H9 (cell line): ENCODE data around the gene PTX3. TPM values are rescaled to one million over a fixed set of nuclear protein-coding genes. Genes with fewer than 3 reads are reported as not detected.
A peak's percentile ranks its signal among the peaks of the same experiment; 100 is the strongest.

ENCODE experiments used
- DNase-seq: peaks from one replicate; pipeline ENCODE4 v3.0.0-alpha.2; 2017
- H2AFZ ChIP-seq: one replicate; pipeline ENCODE4 v1.6.1; 2013; ENCODE audit warnings: mild to moderate bottlenecking, low read length, control low read depth, moderate library complexity
- H2AK5ac ChIP-seq: 2 replicates; pipeline ENCODE4 v1.6.1; 2013; ENCODE audit warnings: low read length, control low read depth, mixed read lengths; ENCODE audit not compliant: insufficient read length
- H2BK120ac ChIP-seq: one replicate; pipeline ENCODE4 v1.6.1; 2013; ENCODE audit warnings: low read depth, mild to moderate bottlenecking, low read length, control low read depth, inconsistent platforms; ENCODE audit not compliant: poor library complexity, severe bottlenecking
- H2BK12ac ChIP-seq: 2 replicates; pipeline ENCODE4 v1.6.1; 2013; ENCODE audit warnings: low read length, control low read depth, mixed read lengths, low read depth; ENCODE audit not compliant: insufficient read length
- H2BK15ac ChIP-seq: 2 replicates; pipeline ENCODE4 v1.6.1; 2013; ENCODE audit warnings: low read depth, low read length, control low read depth
- H2BK20ac ChIP-seq: one replicate; pipeline ENCODE4 v1.6.1; 2013; ENCODE audit warnings: low read depth, mild to moderate bottlenecking, low read length, control low read depth, inconsistent platforms; ENCODE audit not compliant: poor library complexity, severe bottlenecking
- H2BK5ac ChIP-seq: 2 replicates; pipeline ENCODE4 v1.6.1; 2013; ENCODE audit warnings: low read length, control low read depth, mixed read lengths; ENCODE audit not compliant: insufficient read length
- H3K14ac ChIP-seq: 2 replicates; pipeline ENCODE4 v1.6.1; 2013; ENCODE audit warnings: low read length, control low read depth; ENCODE audit not compliant: insufficient read depth
- H3K18ac ChIP-seq: 2 replicates; pipeline ENCODE4 v1.6.1; 2013; ENCODE audit warnings: low read depth, mild to moderate bottlenecking, mixed read lengths, low read length, control low read depth; ENCODE audit not compliant: insufficient read length
- H3K23ac ChIP-seq: 2 replicates; pipeline ENCODE4 v1.6.1; 2013; ENCODE audit warnings: low read length, control low read depth, mixed read lengths, low read depth; ENCODE audit not compliant: insufficient read length
- H3K23me2 ChIP-seq: 2 replicates; pipeline ENCODE4 v1.6.1; 2013; ENCODE audit warnings: low read depth, mild to moderate bottlenecking, mixed read lengths, low read length, control low read depth; ENCODE audit not compliant: insufficient read length, poor library complexity, severe bottlenecking
- H3K27ac ChIP-seq: 2 replicates; pipeline ENCODE4 v1.5.1; 2013; ENCODE audit warnings: low read length, control low read depth, mixed read lengths, low read depth; ENCODE audit not compliant: insufficient read length
- H3K27me3 ChIP-seq: 2 replicates; pipeline ENCODE4 v1.6.1; 2013; ENCODE audit warnings: low read length, control low read depth, inconsistent platforms; ENCODE audit not compliant: insufficient read depth
- H3K4ac ChIP-seq: 2 replicates; pipeline ENCODE4 v1.6.1; 2013; ENCODE audit warnings: low read depth, mild to moderate bottlenecking, control low read depth, inconsistent platforms, low read length, moderate library complexity
- H3K4me1 ChIP-seq: 2 replicates; pipeline ENCODE4 v1.6.1; 2013; ENCODE audit warnings: low read length, control low read depth, inconsistent platforms; ENCODE audit not compliant: insufficient read depth
- H3K4me2 ChIP-seq: 2 replicates; pipeline ENCODE4 v1.6.1; 2013; ENCODE audit warnings: low read length, control low read depth, mixed read lengths; ENCODE audit not compliant: insufficient read length, insufficient read depth
- H3K56ac ChIP-seq: 2 replicates; pipeline ENCODE4 v1.6.1; 2013; ENCODE audit warnings: low read depth, mild to moderate bottlenecking, mixed read lengths, low read length, control low read depth; ENCODE audit not compliant: insufficient read length
- H3K79me1 ChIP-seq: 2 replicates; pipeline ENCODE4 v1.6.1; 2013; ENCODE audit warnings: low read depth, mild to moderate bottlenecking, moderate library complexity, low read length, control low read depth, inconsistent platforms; ENCODE audit not compliant: insufficient read depth, poor library complexity, severe bottlenecking
- H3K79me2 ChIP-seq: 2 replicates; pipeline ENCODE4 v1.6.1; 2013; ENCODE audit warnings: low read length, control low read depth, inconsistent platforms; ENCODE audit not compliant: insufficient read depth
- H3K9ac ChIP-seq: 2 replicates; pipeline ENCODE4 v1.6.1; 2013; ENCODE audit warnings: low read length, control low read depth, mixed read lengths; ENCODE audit not compliant: insufficient read length; ENCODE audit errors: extremely low read depth
- H3K9me3 ChIP-seq: one replicate; pipeline ENCODE4 v1.6.1; 2013; ENCODE audit warnings: low read depth, low read length, inconsistent platforms; ENCODE audit not compliant: control insufficient read depth
- H3T11ph ChIP-seq: one replicate; pipeline ENCODE4 v1.6.1; 2013; ENCODE audit warnings: mild to moderate bottlenecking, low read length, control low read depth, inconsistent platforms
- H4K20me1 ChIP-seq: one replicate; pipeline ENCODE4 v1.6.1; 2013; ENCODE audit not compliant: control insufficient read depth, insufficient read length, insufficient read depth
- H4K5ac ChIP-seq: 2 replicates; pipeline ENCODE4 v1.6.1; 2013; ENCODE audit warnings: low read depth, mild to moderate bottlenecking, mixed read lengths, low read length, control low read depth; ENCODE audit not compliant: insufficient read length
- H4K8ac ChIP-seq: replicated peaks from 2 replicates; pipeline ENCODE4 v1.6.1; 2013; ENCODE audit warnings: low read length, control low read depth, mixed read lengths, low read depth; ENCODE audit not compliant: insufficient read length
- H4K91ac ChIP-seq: 2 replicates; pipeline ENCODE4 v1.6.1; 2013; ENCODE audit warnings: low read depth, mild to moderate bottlenecking, moderate library complexity, mixed read lengths, low read length, control low read depth; ENCODE audit not compliant: insufficient read length
- H3K27ac Mint-ChIP-seq, 3 experiments: 2 replicates in 2 of 3; 3 replicates in 1 of 3; pipeline ENCODE4 v1.8.0; 2020 to 2021; ENCODE audit warnings: mixed read lengths in 3 of 3, mild to moderate bottlenecking in 1 of 3, moderate library complexity in 1 of 3
- H3K27me3 Mint-ChIP-seq: 2 replicates; pipeline ENCODE4 v1.8.0; 2021; ENCODE audit warnings: low read depth, mild to moderate bottlenecking, moderate library complexity, mixed read lengths
- H3K36me3 Mint-ChIP-seq, 3 experiments: 2 replicates in 2 of 3; 3 replicates in 1 of 3; pipeline ENCODE4 v1.8.0; 2020 to 2021; ENCODE audit warnings: low read depth in 3 of 3, mixed read lengths in 3 of 3; ENCODE audit not compliant: insufficient read depth in 1 of 3
- H3K4me1 Mint-ChIP-seq, 2 experiments: 2 replicates each; pipeline ENCODE4 v1.8.0; 2020; ENCODE audit warnings: mixed read lengths in 2 of 2
- H3K4me3 Mint-ChIP-seq, 2 experiments: 2 replicates in 1 of 2; 3 replicates in 1 of 2; pipeline ENCODE4 v1.8.0; 2020 to 2021; ENCODE audit warnings: mild to moderate bottlenecking in 2 of 2, mixed read lengths in 2 of 2, moderate library complexity in 1 of 2
- H3K9me3 Mint-ChIP-seq, 2 experiments: 2 replicates in 1 of 2; 3 replicates in 1 of 2; pipeline ENCODE4 v1.8.0; 2020; ENCODE audit warnings: mild to moderate bottlenecking in 2 of 2, mixed read lengths in 2 of 2, moderate library complexity in 1 of 2
- WGBS: extraction: QIAGEN DNeasy Blood & Tissue Kit; methylation state at CpG from one replicate; pipeline ENCODE4 v1.1.7; 2013; ENCODE audit warnings: missing lambda C conversion rate, low lambda C conversion rate, mixed read lengths; ENCODE audit not compliant: insufficient read length; ENCODE audit errors: extremely low coverage; 5-methylcytosine and 5-hydroxymethylcytosine counted together
- total RNA-seq: library from RNA; stranded (reverse); gene quantifications from 2 replicates; pipeline ENCODE4 v1.2.1, GENCODE V29; 2021
- TF ChIP-seq, protein P1 (sequence below): fragments of 200-600 bp; sonication (generic); conservative IDR thresholded peaks from 3 replicates; pipeline ENCODE4 v1.8.0; 2021; ENCODE audit warnings: antibody characterized with exemption, mild to moderate bottlenecking

The PTX3 gene
- total RNA-seq, 1 experiment from 2014 or later = 0.11 TPM

DNA sequence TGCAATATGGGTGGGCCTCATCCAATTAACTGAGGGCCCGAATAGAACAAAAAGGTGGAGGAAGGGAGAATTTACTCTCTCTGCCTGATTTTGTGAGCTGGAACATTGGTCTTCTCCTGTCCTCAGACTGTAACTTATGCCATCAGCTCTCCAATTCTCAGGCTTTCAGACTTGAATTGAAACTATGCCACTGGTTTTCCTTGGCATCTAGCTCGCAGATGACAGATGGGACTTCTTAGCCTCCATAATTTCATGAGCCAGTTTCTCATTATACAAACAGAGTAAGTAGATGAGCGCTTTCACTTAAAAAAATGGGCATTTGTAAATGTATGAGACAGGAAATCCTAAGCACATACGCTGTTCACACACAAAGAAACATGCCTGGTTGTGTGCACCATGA, 8.7 kb upstream of the PTX3 start:
- Histone ChIP-seq H3K23me2 (no peaks in the 10 kb centered on the region), H2BK15ac (no peak overlapping the region), H4K20me1 (no peaks in the 10 kb centered on the region), H3K4me2 (no peak overlapping the region), H3K79me2 (no peaks in the 10 kb centered on the region), H2AFZ (no peak overlapping the region), H4K5ac (no peak overlapping the region), H3K27me3 (no peaks in the 10 kb centered on the region), H3K4ac (no peak overlapping the region), H3K56ac (no peak overlapping the region), H3K9me3 (no peaks in the 10 kb centered on the region), H3K9ac (no peak overlapping the region), H3K79me1 (no peaks in the 10 kb centered on the region), H2BK12ac (no peak overlapping the region), H3T11ph (no peak overlapping the region), H4K8ac (no peak overlapping the region), H3K4me1 (no peaks in the 10 kb centered on the region), H2BK5ac (no peak overlapping the region), H3K14ac (no peak overlapping the region), H3K18ac (no peak overlapping the region), H2AK5ac (no peak overlapping the region), H2BK120ac (no peak overlapping the region), H2BK20ac (no peak overlapping the region), H4K91ac (no peak overlapping the region), H3K23ac (no peak overlapping the region), H3K27ac (no peak overlapping the region)
- TF ChIP-seq, protein P1, sequence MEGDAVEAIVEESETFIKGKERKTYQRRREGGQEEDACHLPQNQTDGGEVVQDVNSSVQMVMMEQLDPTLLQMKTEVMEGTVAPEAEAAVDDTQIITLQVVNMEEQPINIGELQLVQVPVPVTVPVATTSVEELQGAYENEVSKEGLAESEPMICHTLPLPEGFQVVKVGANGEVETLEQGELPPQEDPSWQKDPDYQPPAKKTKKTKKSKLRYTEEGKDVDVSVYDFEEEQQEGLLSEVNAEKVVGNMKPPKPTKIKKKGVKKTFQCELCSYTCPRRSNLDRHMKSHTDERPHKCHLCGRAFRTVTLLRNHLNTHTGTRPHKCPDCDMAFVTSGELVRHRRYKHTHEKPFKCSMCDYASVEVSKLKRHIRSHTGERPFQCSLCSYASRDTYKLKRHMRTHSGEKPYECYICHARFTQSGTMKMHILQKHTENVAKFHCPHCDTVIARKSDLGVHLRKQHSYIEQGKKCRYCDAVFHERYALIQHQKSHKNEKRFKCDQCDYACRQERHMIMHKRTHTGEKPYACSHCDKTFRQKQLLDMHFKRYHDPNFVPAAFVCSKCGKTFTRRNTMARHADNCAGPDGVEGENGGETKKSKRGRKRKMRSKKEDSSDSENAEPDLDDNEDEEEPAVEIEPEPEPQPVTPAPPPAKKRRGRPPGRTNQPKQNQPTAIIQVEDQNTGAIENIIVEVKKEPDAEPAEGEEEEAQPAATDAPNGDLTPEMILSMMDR = no peak
- Mint-ChIP-seq H3K4me1 (peaks cover 4 to 6% of the 10 kb centered on the region in 2 experiments; a peak in 2 of 4 replicates), H3K4me3 (no peak overlapping the region), H3K36me3 (peaks cover 15 to 24% (median 21%) of the 10 kb centered on the region in 3 experiments), H3K27me3 (no peaks in the 10 kb centered on the region), H3K27ac (peak overlapping the region in 1 of 3 experiments; percentile 92; a peak in 2 of 7 replicates), H3K9me3 (peaks cover 14 to 18% of the 10 kb centered on the region in 2 experiments)
- no CpG with 5 or more reads among the region's 4 CpGs for WGBS
- DNase-seq = no peak
